ENCODE measurements around the gene SYT7.
A peak's percentile ranks its signal among the peaks of the same experiment; 100 is the strongest.
"Not testable (repeated sequence)": the region's sequence is repeated elsewhere in the genome, so short reads cannot be mapped to it uniquely, and the experiment has no call there.

The SYT7 gene

GRCh38 chr11:61581030-61581928 is at the start of gene SYT7:
TSS of gene SYT7 (minus strand) at chr11:61581076. CDS start at chr11:61580820, 256 bp downstream.
- peak; percentile 98 for DNase-seq

GRCh38 chr11:61630089-61630488 is 49.2 kb upstream of the SYT7 start:
- no peak for DNase-seq

GRCh38 chr11:61629082-61629833 is 48.4 kb upstream of the SYT7 start:
- no peak for DNase-seq

- DNase-seq, result no peak
Measured at GRCh38 chr11:61628662-61628970, 47.7 kb upstream of the SYT7 start.

- peak; percentile 62 for DNase-seq
Measured at GRCh38 chr11:61627850-61628661, 47.2 kb upstream of the SYT7 start.

GRCh38 chr11:61626580-61627380 is 45.9 kb upstream of the SYT7 start:
- DNase-seq, result no peak

GRCh38 chr11:61625525-61625924 is 44.6 kb upstream of the SYT7 start:
- DNase-seq, result no peak

- DNase-seq, result no peak
Measured at GRCh38 chr11:61621917-61622585, 41.2 kb upstream of the SYT7 start.

- DNase-seq, result no peak
Measured at GRCh38 chr11:61619471-61620226, 38.8 kb upstream of the SYT7 start.

GRCh38 chr11:61618978-61619377 is 38.1 kb upstream of the SYT7 start:
- DNase-seq, result no peak

- DNase-seq, result no peak
Measured at GRCh38 chr11:61617515-61617914, 36.6 kb upstream of the SYT7 start.

GRCh38 chr11:61616434-61616833 is 35.6 kb upstream of the SYT7 start:
- DNase-seq, result no peak

- DNase-seq, result not testable (repeated sequence)
Measured at GRCh38 chr11:61614782-61615181, 33.9 kb upstream of the SYT7 start.

GRCh38 chr11:61613870-61614269 is 33.0 kb upstream of the SYT7 start:
- DNase-seq, result no peak

- no peak for DNase-seq
Measured at GRCh38 chr11:61613051-61613450, 32.2 kb upstream of the SYT7 start.

- DNase-seq, result no peak
Measured at GRCh38 chr11:61611309-61611708, 30.4 kb upstream of the SYT7 start.

GRCh38 chr11:61610905-61611304 is 30.0 kb upstream of the SYT7 start:
- DNase-seq, result no peak

- no peak for DNase-seq
Measured at GRCh38 chr11:61609980-61610366, 29.1 kb upstream of the SYT7 start.

- no peak for DNase-seq
Measured at GRCh38 chr11:61609000-61609979, 28.4 kb upstream of the SYT7 start.
